MM.1S (cell line): ENCODE measurements around the gene KAT7.

ENCODE experiments used
- DNase-seq: peaks from one replicate; pipeline ENCODE4 v3.0.0-alpha.2; 2015
- H2AFZ ChIP-seq: fragments of 300-600 bp; sonication (generic); 2 replicates; pipeline ENCODE4 v1.6.0; 2016; ENCODE audit warnings: antibody characterized with exemption, low read length
- H3F3A ChIP-seq: fragments of 300-600 bp; sonication (generic); 2 replicates; pipeline ENCODE4 v1.6.1; 2016; ENCODE audit warnings: mild to moderate bottlenecking, antibody characterized with exemption, low read length, moderate library complexity, mixed read lengths; ENCODE audit not compliant: insufficient read depth
- H3K27ac ChIP-seq: fragments of 300-600 bp; sonication (generic); 2 replicates; pipeline ENCODE4 v1.5.1; 2016; ENCODE audit warnings: mild to moderate bottlenecking, low read length
- H3K27me3 ChIP-seq: fragments of 300-600 bp; sonication (generic); replicated peaks from 2 replicates; pipeline ENCODE4 v1.6.0; 2016; ENCODE audit warnings: low read length; ENCODE audit not compliant: insufficient read depth
- H3K36me3 ChIP-seq: fragments of 300-600 bp; sonication (generic); replicated peaks from 2 replicates; pipeline ENCODE4 v1.6.1; 2016; ENCODE audit warnings: mild to moderate bottlenecking, low read length, mixed read lengths; ENCODE audit not compliant: insufficient read depth
- H3K4me1 ChIP-seq: fragments of 300-600 bp; sonication (generic); 2 replicates; pipeline ENCODE4 v1.6.1; 2016; ENCODE audit warnings: low read length, mixed read lengths
- H3K4me2 ChIP-seq: fragments of 300-600 bp; sonication (generic); 2 replicates; pipeline ENCODE4 v1.6.0; 2016; ENCODE audit warnings: low read depth, low read length
- H3K4me3 ChIP-seq: fragments of 300-600 bp; sonication (generic); 2 replicates; pipeline ENCODE4 v1.5.1; 2016; ENCODE audit warnings: low read length, mixed read lengths
- H3K79me2 ChIP-seq: fragments of 300-600 bp; sonication (generic); 2 replicates; pipeline ENCODE4 v1.6.1; 2016; ENCODE audit warnings: mixed run types, low read length, mixed read lengths
- H3K9ac ChIP-seq: fragments of 300-600 bp; sonication (generic); 2 replicates; pipeline ENCODE4 v1.6.1; 2016; ENCODE audit warnings: low read length, mixed read lengths
- H3K9me2 ChIP-seq: fragments of 300-600 bp; sonication (generic); replicated peaks from 2 replicates; pipeline ENCODE4 v1.6.1; 2016; ENCODE audit warnings: mild to moderate bottlenecking, low read length, mixed read lengths; ENCODE audit not compliant: insufficient read depth
- H3K9me3 ChIP-seq: fragments of 300-600 bp; sonication (generic); replicated peaks from 2 replicates; pipeline ENCODE4 v1.6.1; 2016; ENCODE audit warnings: mild to moderate bottlenecking, low read length, mixed read lengths; ENCODE audit not compliant: insufficient read depth
- H4K20me1 ChIP-seq: fragments of 300-600 bp; sonication (generic); 2 replicates; pipeline ENCODE4 v1.6.1; 2016; ENCODE audit warnings: mild to moderate bottlenecking, low read length, moderate library complexity, mixed read lengths; ENCODE audit not compliant: insufficient read depth
- EZH2 ChIP-seq: fragments of 300-600 bp; sonication (generic); optimal IDR thresholded peaks from 2 replicates; pipeline ENCODE3; 2017; ENCODE audit warnings: low read depth, mild to moderate bottlenecking, antibody characterized with exemption, low read length, mixed read lengths
- EZH2phosphoT487 ChIP-seq: fragments of 300-600 bp; sonication (generic); IDR thresholded peaks from 2 replicates; pipeline ENCODE4 v1.6.1; 2018; ENCODE audit warnings: antibody characterized with exemption, low read length
- TF ChIP-seq, protein P1 (sequence below): fragments of 300-600 bp; sonication (generic); IDR thresholded peaks from 2 replicates; pipeline ENCODE4 v1.5.1; 2016; ENCODE audit warnings: antibody characterized with exemption, low read length, mixed read lengths

KAT7 gene

DNA sequence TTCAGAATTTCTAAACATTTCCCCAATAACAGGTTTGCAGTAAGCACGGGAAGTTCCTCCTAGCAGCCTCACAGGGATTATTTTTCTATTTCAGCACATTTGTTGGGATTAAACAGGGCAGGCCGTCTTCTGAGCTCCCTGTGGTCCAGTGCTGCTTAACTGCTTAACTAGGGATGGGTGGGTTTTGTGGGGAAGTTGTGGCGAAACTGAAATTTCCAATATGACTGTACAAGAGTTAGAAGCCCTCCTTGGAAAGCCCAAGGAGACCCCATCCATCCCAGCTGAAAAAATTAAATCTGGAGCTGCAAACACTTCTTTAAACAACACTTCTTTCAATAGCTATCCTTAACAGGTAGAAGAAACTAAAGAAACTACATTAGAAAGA lies 46.8 kb upstream of the KAT7 start:
- Histone ChIP-seq H3K36me3 (no peaks in the 10 kb centered on the region; the same call in 1 of the 2 replicates), H3K4me2 (peak overlapping the region; percentile 57)

DNA sequence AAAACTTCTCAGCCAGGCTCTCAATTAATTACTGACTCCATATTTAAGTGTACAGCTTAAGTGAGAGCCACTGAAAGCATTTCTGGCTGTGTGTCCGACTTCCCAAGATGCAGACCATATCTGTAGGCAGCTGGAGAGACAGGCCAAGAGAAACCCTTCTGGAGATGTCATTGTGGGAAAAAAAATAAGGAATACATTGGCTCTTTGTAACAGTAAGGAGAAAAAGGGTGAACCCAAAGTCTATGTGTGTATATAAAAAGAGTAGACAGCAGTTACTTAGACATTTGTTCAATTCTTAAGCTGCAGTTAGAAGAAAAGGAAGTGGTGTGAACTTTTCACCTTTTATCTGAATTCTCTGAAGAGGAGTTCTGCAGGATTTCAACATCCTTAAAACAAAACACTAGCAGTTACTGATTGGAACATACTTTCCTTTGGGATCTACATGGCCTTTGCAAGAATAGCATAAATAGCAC lies 46.3 kb upstream of the KAT7 start:
- H3K4me2 ChIP-seq: peak overlapping the region; percentile 57
- H4K20me1 ChIP-seq: no peaks in the 10 kb centered on the region
- H3K79me2 ChIP-seq: peaks cover 88% of the 10 kb centered on the region
- peak; percentile 54 for DNase-seq
- H3K36me3 ChIP-seq: no peaks in the 10 kb centered on the region; the same call in 1 of the 2 replicates
- no peaks in the 10 kb centered on the region for H3K9me2 ChIP-seq
- peak overlapping the region; percentile 27; the same call in 1 of the 2 replicates for H3K4me3 ChIP-seq
- peak overlapping the region; percentile 89 for H3K27ac ChIP-seq
- peak overlapping the region; percentile 49; the same call in 1 of the 2 replicates for H3K9ac ChIP-seq
- H3K9me3 ChIP-seq: no peaks in the 10 kb centered on the region
- peaks cover 52% of the 10 kb centered on the region for H3K4me1 ChIP-seq
- no peak for TF ChIP-seq EZH2
- no peak for TF ChIP-seq EZH2phosphoT487
- TF ChIP-seq, protein P1, sequence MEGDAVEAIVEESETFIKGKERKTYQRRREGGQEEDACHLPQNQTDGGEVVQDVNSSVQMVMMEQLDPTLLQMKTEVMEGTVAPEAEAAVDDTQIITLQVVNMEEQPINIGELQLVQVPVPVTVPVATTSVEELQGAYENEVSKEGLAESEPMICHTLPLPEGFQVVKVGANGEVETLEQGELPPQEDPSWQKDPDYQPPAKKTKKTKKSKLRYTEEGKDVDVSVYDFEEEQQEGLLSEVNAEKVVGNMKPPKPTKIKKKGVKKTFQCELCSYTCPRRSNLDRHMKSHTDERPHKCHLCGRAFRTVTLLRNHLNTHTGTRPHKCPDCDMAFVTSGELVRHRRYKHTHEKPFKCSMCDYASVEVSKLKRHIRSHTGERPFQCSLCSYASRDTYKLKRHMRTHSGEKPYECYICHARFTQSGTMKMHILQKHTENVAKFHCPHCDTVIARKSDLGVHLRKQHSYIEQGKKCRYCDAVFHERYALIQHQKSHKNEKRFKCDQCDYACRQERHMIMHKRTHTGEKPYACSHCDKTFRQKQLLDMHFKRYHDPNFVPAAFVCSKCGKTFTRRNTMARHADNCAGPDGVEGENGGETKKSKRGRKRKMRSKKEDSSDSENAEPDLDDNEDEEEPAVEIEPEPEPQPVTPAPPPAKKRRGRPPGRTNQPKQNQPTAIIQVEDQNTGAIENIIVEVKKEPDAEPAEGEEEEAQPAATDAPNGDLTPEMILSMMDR: no peak
- H2AFZ ChIP-seq: no peak overlapping the region
- peaks cover 54% of the 10 kb centered on the region for H3F3A ChIP-seq
- no peaks in the 10 kb centered on the region for H3K27me3 ChIP-seq

More for the DNA sequence above, 46.8 kb upstream of the KAT7 start:
- TF ChIP-seq EZH2: no peak
- TF ChIP-seq EZH2phosphoT487: no peak
- TF ChIP-seq, protein P1: no peak
- Histone ChIP-seq H2AFZ (no peak overlapping the region), H3K9ac (peak overlapping the region; percentile 49), H3K27me3 (no peaks in the 10 kb centered on the region), H4K20me1 (no peaks in the 10 kb centered on the region), H3F3A (peaks cover 50% of the 10 kb centered on the region), H3K9me2 (no peaks in the 10 kb centered on the region), H3K4me1 (peaks cover 52% of the 10 kb centered on the region), H3K4me3 (peak overlapping the region; percentile 27), H3K79me2 (peaks cover 93% of the 10 kb centered on the region), H3K27ac (peak overlapping the region; percentile 89), H3K9me3 (no peaks in the 10 kb centered on the region)
- no peak for DNase-seq

DNA sequence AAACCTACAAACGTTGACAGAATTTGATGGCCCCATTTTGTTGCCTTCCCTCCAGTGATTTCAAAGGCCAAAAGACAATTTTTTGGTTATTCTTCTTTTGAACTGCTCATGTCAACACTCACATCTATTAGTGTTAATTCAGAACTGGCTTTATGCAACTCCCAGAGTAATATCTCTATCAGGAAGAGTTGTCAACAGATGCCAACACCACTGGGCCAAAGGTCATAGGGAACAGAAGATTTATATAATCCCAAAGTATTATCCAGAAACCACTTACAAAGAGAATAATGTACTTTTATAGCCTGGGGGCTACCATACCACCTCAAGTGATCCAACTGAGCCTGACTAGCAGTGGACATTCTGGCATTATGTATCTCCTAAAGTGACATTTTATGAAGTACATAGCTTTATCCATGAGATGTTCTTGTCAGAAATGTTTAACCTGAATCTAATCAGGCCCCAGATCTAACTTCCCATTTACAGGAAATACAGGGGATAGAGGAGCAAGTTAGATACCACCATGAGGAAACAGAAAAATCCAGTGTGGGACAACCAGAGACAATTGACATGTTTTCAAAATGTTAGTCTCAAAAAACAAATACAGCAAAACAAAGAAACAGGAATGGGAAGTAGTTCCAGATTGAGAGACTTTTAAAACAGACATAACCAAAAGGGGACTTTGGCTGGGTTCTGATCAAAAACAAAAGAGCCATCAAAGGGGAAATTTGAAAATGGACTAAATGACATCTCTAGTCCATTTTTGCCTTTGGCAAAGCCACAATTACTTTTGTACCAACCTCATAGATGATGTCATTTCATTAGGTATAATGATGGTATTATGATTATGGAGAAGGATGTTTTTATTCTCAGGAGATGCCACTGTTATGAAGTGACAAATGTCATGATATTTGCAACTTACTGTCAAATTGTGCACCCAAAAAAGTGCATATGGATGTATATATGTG lies 43.0 kb upstream of the KAT7 start:
- H3K4me3 ChIP-seq: peak overlapping the region; percentile 72
- H3F3A ChIP-seq: peaks cover 72% of the 10 kb centered on the region
- TF ChIP-seq EZH2phosphoT487: no peak
- TF ChIP-seq, protein P1: no peak
- TF ChIP-seq EZH2: no peak
- H3K4me1 ChIP-seq: peaks cover 66% of the 10 kb centered on the region
- H2AFZ ChIP-seq: no peak overlapping the region
- H3K9me3 ChIP-seq: no peaks in the 10 kb centered on the region
- no peaks in the 10 kb centered on the region for H4K20me1 ChIP-seq
- peak overlapping the region; percentile 96 for H3K27ac ChIP-seq
- no peaks in the 10 kb centered on the region for H3K9me2 ChIP-seq
- no peaks in the 10 kb centered on the region for H3K27me3 ChIP-seq
- no peak for DNase-seq
- H3K36me3 ChIP-seq: no peaks in the 10 kb centered on the region; the same call in 1 of the 2 replicates
- peak overlapping the region; percentile 92 for H3K4me2 ChIP-seq
- H3K79me2 ChIP-seq: peaks cover 81% of the 10 kb centered on the region
- H3K9ac ChIP-seq: peak overlapping the region; percentile 89
